Tibial nerve (tissue), 4 donors: ENCODE results near the gene STOX1. TPM values are rescaled to one million over a fixed set of nuclear protein-coding genes. Genes with fewer than 3 reads are reported as not detected.

Experiments
- DNase-seq, 2 donors: peaks; one replicate each; pipeline ENCODE4 v3.0.0-alpha.2; 2019; ENCODE audit warnings: low spot score in 2 of 2
- H3K27ac ChIP-seq, 4 donors: fragments of 200-600 bp; sonication (generic) in 3 of 4; one replicate each; pipeline ENCODE4 v1.5.1; 2017 to 2019; ENCODE audit warnings: mild to moderate bottlenecking in 1 of 4
- H3K27me3 ChIP-seq, 2 donors: fragments of 200-600 bp; sonication (generic) in 1 of 2; one replicate each; pipeline versions ENCODE4 v1.5.1 to v1.6.0; 2017 to 2019
- H3K36me3 ChIP-seq, 3 donors: fragments of 200-600 bp; sonication (generic); one replicate each; pipeline ENCODE4 v1.5.1; 2018 to 2019
- H3K4me1 ChIP-seq, 4 donors: fragments of 200-600 bp; sonication (generic) in 3 of 4; one replicate each; pipeline ENCODE4 v1.5.1; 2017 to 2019
- H3K4me3 ChIP-seq, 4 donors: fragments of 200-600 bp; sonication (generic) in 3 of 4; one replicate each; pipeline ENCODE4 v1.5.1; 2017 to 2019; ENCODE audit warnings: mild to moderate bottlenecking in 1 of 4, moderate library complexity in 1 of 4
- H3K9me3 ChIP-seq, 4 donors: fragments of 200-600 bp; sonication (generic) in 3 of 4; one replicate each; pipeline ENCODE4 v1.5.1; 2017 to 2019
- CTCF ChIP-seq, 5 experiments: fragments of 200-600 bp in 3 of 5; fragments of 450-650 bp in 2 of 5; sonication (generic) in 3 of 5; IDR thresholded peaks; one replicate each; pipeline ENCODE4 v1.5.1; 2016 to 2019; ENCODE audit warnings: antibody characterized with exemption in 5 of 5, mild to moderate bottlenecking in 3 of 5, moderate library complexity in 2 of 5
- EP300 ChIP-seq, 2 donors: sonication (generic); formaldehyde crosslinking; IDR thresholded peaks; one replicate each; pipeline ENCODE4 v1.6.1; 2017; ENCODE audit warnings: antibody characterized with exemption in 2 of 2, mild to moderate bottlenecking in 1 of 2
- POLR2A ChIP-seq, 2 donors: fragments of 450-650 bp; IDR thresholded peaks; one replicate each; pipeline ENCODE4 v1.6.1; 2017; ENCODE audit warnings: antibody characterized with exemption in 2 of 2, mild to moderate bottlenecking in 2 of 2, moderate library complexity in 2 of 2
- WGBS, 2 donors: methylation state at CpG; one replicate each; pipeline ENCODE4 v1.1.5; 2018; 5-methylcytosine and 5-hydroxymethylcytosine counted together
- total RNA-seq, 4 donors: library from RNA; depleted of rRNA; stranded (reverse); fragments of >200 nt; gene quantifications; one replicate each; pipeline ENCODE4 v1.1.0, GENCODE V29; 2016

STOX1 gene
- total RNA-seq, 4 donors from 2014 or later, result 1.2 to 5.7 (median 3.2) TPM

- H3K9me3 ChIP-seq, result no peaks in the 10 kb centered on the region
- DNase-seq, result no peak
- H3K4me1 ChIP-seq, result peaks cover 0 to 16% (median 3%) of the 10 kb centered on the region in 4 donors
- H3K27me3 ChIP-seq, result no peaks in the 10 kb centered on the region
- peak overlapping the region; percentile 2 to 67 (median 45) for H3K27ac ChIP-seq
- no peaks in the 10 kb centered on the region for H3K36me3 ChIP-seq
- no peak for TF ChIP-seq POLR2A (IDR thresholded peaks at IDR 0.05)
- TF ChIP-seq EP300 (IDR thresholded peaks at IDR 0.05), result no peak
- WGBS, 2 donors, result 36 to 37% methylated on average over 6 of the region's 6 CpGs
- no peak overlapping the region for H3K4me3 ChIP-seq
These were observed 43.9 kb downstream of the STOX1 start for GRCh38 chr10:68871105-68871711.

GRCh38 chr10:68871731-68872342 lies 44.5 kb downstream of the STOX1 start:
- H3K4me3 ChIP-seq, result no peak overlapping the region
- H3K9me3 ChIP-seq, result no peaks in the 10 kb centered on the region
- TF ChIP-seq EP300 (IDR thresholded peaks at IDR 0.05) (peak in 1 of 2 donors; percentile 34), CTCF (IDR thresholded peaks at IDR 0.05) (no peak), POLR2A (IDR thresholded peaks at IDR 0.05) (no peak)
- no peak for DNase-seq
- peaks cover 0 to 16% (median 3%) of the 10 kb centered on the region in 4 donors for H3K4me1 ChIP-seq
- 22 to 26% methylated on average over 5 of the region's 5 CpGs for WGBS, 2 donors
- no peaks in the 10 kb centered on the region for H3K36me3 ChIP-seq
- H3K27ac ChIP-seq, result peak overlapping the region; percentile 2 to 67 (median 45)
- H3K27me3 ChIP-seq, result no peaks in the 10 kb centered on the region

GRCh38 chr10:68876246-68877138 lies 49.2 kb downstream of the STOX1 start:
- TF ChIP-seq CTCF (IDR thresholded peaks at IDR 0.05) (no peak), EP300 (IDR thresholded peaks at IDR 0.05) (no peak), POLR2A (IDR thresholded peaks at IDR 0.05) (no peak)
- no peak for DNase-seq
- Histone ChIP-seq H3K4me3 (no peak overlapping the region), H3K9me3 (no peaks in the 10 kb centered on the region), H3K4me1 (peaks cover 0 to 10% (median 2%) of the 10 kb centered on the region in 4 donors), H3K27ac (no peak overlapping the region), H3K27me3 (no peaks in the 10 kb centered on the region), H3K36me3 (no peaks in the 10 kb centered on the region)
- WGBS, 2 donors, result 54 to 57% methylated on average over 15 of the region's 15 CpGs

GRCh38 chr10:68877482-68878110 lies 50.3 kb downstream of the STOX1 start:
- DNase-seq, result no peak
- Histone ChIP-seq H3K27ac (no peak overlapping the region), H3K4me3 (no peak overlapping the region), H3K9me3 (no peaks in the 10 kb centered on the region), H3K4me1 (no peaks in the 10 kb centered on the region), H3K36me3 (no peaks in the 10 kb centered on the region), H3K27me3 (no peaks in the 10 kb centered on the region)
- 93 to 100% methylated on average over 1 of the region's 1 CpG for WGBS, 2 donors
- no peak for TF ChIP-seq POLR2A (IDR thresholded peaks at IDR 0.05)
- no peak for TF ChIP-seq CTCF (IDR thresholded peaks at IDR 0.05)
- no peak for TF ChIP-seq EP300 (IDR thresholded peaks at IDR 0.05)

GRCh38 chr10:68878496-68878895 lies 51.2 kb downstream of the STOX1 start:
- no peaks in the 10 kb centered on the region for H3K36me3 ChIP-seq
- no peak overlapping the region for H3K27ac ChIP-seq
- TF ChIP-seq EP300 (IDR thresholded peaks at IDR 0.05) (no peak), CTCF (IDR thresholded peaks at IDR 0.05) (no peak), POLR2A (IDR thresholded peaks at IDR 0.05) (no peak)
- no peaks in the 10 kb centered on the region for H3K27me3 ChIP-seq
- no peak overlapping the region for H3K4me3 ChIP-seq
- DNase-seq, result no peak
- no peaks in the 10 kb centered on the region for H3K4me1 ChIP-seq
- H3K9me3 ChIP-seq, result no peaks in the 10 kb centered on the region
